H9 (cell line): ENCODE data around the gene CCDC93. TPM values are rescaled to one million over a fixed set of nuclear protein-coding genes. Genes with fewer than 3 reads are reported as not detected.

Source experiments
- DNase-seq: peaks from one replicate; pipeline ENCODE4 v3.0.0-alpha.2; 2017
- H2AFZ ChIP-seq: one replicate; pipeline ENCODE4 v1.6.1; 2013; ENCODE audit warnings: mild to moderate bottlenecking, low read length, control low read depth, moderate library complexity
- H2AK5ac ChIP-seq: 2 replicates; pipeline ENCODE4 v1.6.1; 2013; ENCODE audit warnings: low read length, control low read depth, mixed read lengths; ENCODE audit not compliant: insufficient read length
- H2BK120ac ChIP-seq: one replicate; pipeline ENCODE4 v1.6.1; 2013; ENCODE audit warnings: low read depth, mild to moderate bottlenecking, low read length, control low read depth, inconsistent platforms; ENCODE audit not compliant: poor library complexity, severe bottlenecking
- H2BK12ac ChIP-seq: 2 replicates; pipeline ENCODE4 v1.6.1; 2013; ENCODE audit warnings: low read length, control low read depth, mixed read lengths, low read depth; ENCODE audit not compliant: insufficient read length
- H2BK15ac ChIP-seq: 2 replicates; pipeline ENCODE4 v1.6.1; 2013; ENCODE audit warnings: low read depth, low read length, control low read depth
- H2BK20ac ChIP-seq: one replicate; pipeline ENCODE4 v1.6.1; 2013; ENCODE audit warnings: low read depth, mild to moderate bottlenecking, low read length, control low read depth, inconsistent platforms; ENCODE audit not compliant: poor library complexity, severe bottlenecking
- H2BK5ac ChIP-seq: 2 replicates; pipeline ENCODE4 v1.6.1; 2013; ENCODE audit warnings: low read length, control low read depth, mixed read lengths; ENCODE audit not compliant: insufficient read length
- H3K14ac ChIP-seq: 2 replicates; pipeline ENCODE4 v1.6.1; 2013; ENCODE audit warnings: low read length, control low read depth; ENCODE audit not compliant: insufficient read depth
- H3K18ac ChIP-seq: 2 replicates; pipeline ENCODE4 v1.6.1; 2013; ENCODE audit warnings: low read depth, mild to moderate bottlenecking, mixed read lengths, low read length, control low read depth; ENCODE audit not compliant: insufficient read length
- H3K23ac ChIP-seq: 2 replicates; pipeline ENCODE4 v1.6.1; 2013; ENCODE audit warnings: low read length, control low read depth, mixed read lengths, low read depth; ENCODE audit not compliant: insufficient read length
- H3K23me2 ChIP-seq: 2 replicates; pipeline ENCODE4 v1.6.1; 2013; ENCODE audit warnings: low read depth, mild to moderate bottlenecking, mixed read lengths, low read length, control low read depth; ENCODE audit not compliant: insufficient read length, poor library complexity, severe bottlenecking
- H3K27ac ChIP-seq: 2 replicates; pipeline ENCODE4 v1.5.1; 2013; ENCODE audit warnings: low read length, control low read depth, mixed read lengths, low read depth; ENCODE audit not compliant: insufficient read length
- H3K27me3 ChIP-seq: 2 replicates; pipeline ENCODE4 v1.6.1; 2013; ENCODE audit warnings: low read length, control low read depth, inconsistent platforms; ENCODE audit not compliant: insufficient read depth
- H3K4ac ChIP-seq: 2 replicates; pipeline ENCODE4 v1.6.1; 2013; ENCODE audit warnings: low read depth, mild to moderate bottlenecking, control low read depth, inconsistent platforms, low read length, moderate library complexity
- H3K4me1 ChIP-seq: 2 replicates; pipeline ENCODE4 v1.6.1; 2013; ENCODE audit warnings: low read length, control low read depth, inconsistent platforms; ENCODE audit not compliant: insufficient read depth
- H3K4me2 ChIP-seq: 2 replicates; pipeline ENCODE4 v1.6.1; 2013; ENCODE audit warnings: low read length, control low read depth, mixed read lengths; ENCODE audit not compliant: insufficient read length, insufficient read depth
- H3K56ac ChIP-seq: 2 replicates; pipeline ENCODE4 v1.6.1; 2013; ENCODE audit warnings: low read depth, mild to moderate bottlenecking, mixed read lengths, low read length, control low read depth; ENCODE audit not compliant: insufficient read length
- H3K79me1 ChIP-seq: 2 replicates; pipeline ENCODE4 v1.6.1; 2013; ENCODE audit warnings: low read depth, mild to moderate bottlenecking, moderate library complexity, low read length, control low read depth, inconsistent platforms; ENCODE audit not compliant: insufficient read depth, poor library complexity, severe bottlenecking
- H3K79me2 ChIP-seq: 2 replicates; pipeline ENCODE4 v1.6.1; 2013; ENCODE audit warnings: low read length, control low read depth, inconsistent platforms; ENCODE audit not compliant: insufficient read depth
- H3K9ac ChIP-seq: 2 replicates; pipeline ENCODE4 v1.6.1; 2013; ENCODE audit warnings: low read length, control low read depth, mixed read lengths; ENCODE audit not compliant: insufficient read length; ENCODE audit errors: extremely low read depth
- H3K9me3 ChIP-seq: one replicate; pipeline ENCODE4 v1.6.1; 2013; ENCODE audit warnings: low read depth, low read length, inconsistent platforms; ENCODE audit not compliant: control insufficient read depth
- H3T11ph ChIP-seq: one replicate; pipeline ENCODE4 v1.6.1; 2013; ENCODE audit warnings: mild to moderate bottlenecking, low read length, control low read depth, inconsistent platforms
- H4K20me1 ChIP-seq: one replicate; pipeline ENCODE4 v1.6.1; 2013; ENCODE audit not compliant: control insufficient read depth, insufficient read length, insufficient read depth
- H4K5ac ChIP-seq: 2 replicates; pipeline ENCODE4 v1.6.1; 2013; ENCODE audit warnings: low read depth, mild to moderate bottlenecking, mixed read lengths, low read length, control low read depth; ENCODE audit not compliant: insufficient read length
- H4K8ac ChIP-seq: replicated peaks from 2 replicates; pipeline ENCODE4 v1.6.1; 2013; ENCODE audit warnings: low read length, control low read depth, mixed read lengths, low read depth; ENCODE audit not compliant: insufficient read length
- H4K91ac ChIP-seq: 2 replicates; pipeline ENCODE4 v1.6.1; 2013; ENCODE audit warnings: low read depth, mild to moderate bottlenecking, moderate library complexity, mixed read lengths, low read length, control low read depth; ENCODE audit not compliant: insufficient read length
- H3K27ac Mint-ChIP-seq, 3 experiments: 2 replicates in 2 of 3; 3 replicates in 1 of 3; pipeline ENCODE4 v1.8.0; 2020 to 2021; ENCODE audit warnings: mixed read lengths in 3 of 3, mild to moderate bottlenecking in 1 of 3, moderate library complexity in 1 of 3
- H3K27me3 Mint-ChIP-seq: 2 replicates; pipeline ENCODE4 v1.8.0; 2021; ENCODE audit warnings: low read depth, mild to moderate bottlenecking, moderate library complexity, mixed read lengths
- H3K36me3 Mint-ChIP-seq, 3 experiments: 2 replicates in 2 of 3; 3 replicates in 1 of 3; pipeline ENCODE4 v1.8.0; 2020 to 2021; ENCODE audit warnings: low read depth in 3 of 3, mixed read lengths in 3 of 3; ENCODE audit not compliant: insufficient read depth in 1 of 3
- H3K4me1 Mint-ChIP-seq, 2 experiments: 2 replicates each; pipeline ENCODE4 v1.8.0; 2020; ENCODE audit warnings: mixed read lengths in 2 of 2
- H3K4me3 Mint-ChIP-seq, 2 experiments: 2 replicates in 1 of 2; 3 replicates in 1 of 2; pipeline ENCODE4 v1.8.0; 2020 to 2021; ENCODE audit warnings: mild to moderate bottlenecking in 2 of 2, mixed read lengths in 2 of 2, moderate library complexity in 1 of 2
- H3K9me3 Mint-ChIP-seq, 2 experiments: 2 replicates in 1 of 2; 3 replicates in 1 of 2; pipeline ENCODE4 v1.8.0; 2020; ENCODE audit warnings: mild to moderate bottlenecking in 2 of 2, mixed read lengths in 2 of 2, moderate library complexity in 1 of 2
- CTCF ChIP-seq: fragments of 200-600 bp; sonication (generic); conservative IDR thresholded peaks from 3 replicates; pipeline ENCODE4 v1.8.0; 2021; ENCODE audit warnings: antibody characterized with exemption, mild to moderate bottlenecking
- WGBS: extraction: QIAGEN DNeasy Blood & Tissue Kit; methylation state at CpG from one replicate; pipeline ENCODE4 v1.1.7; 2013; ENCODE audit warnings: missing lambda C conversion rate, low lambda C conversion rate, mixed read lengths; ENCODE audit not compliant: insufficient read length; ENCODE audit errors: extremely low coverage; 5-methylcytosine and 5-hydroxymethylcytosine counted together
- total RNA-seq: library from RNA; stranded (reverse); gene quantifications from 2 replicates; pipeline ENCODE4 v1.2.1, GENCODE V29; 2021

The CCDC93 gene
- total RNA-seq, 1 experiment from 2014 or later = 16.4 TPM

- Histone ChIP-seq H3K23me2 (no peaks in the 10 kb centered on the region), H2BK5ac (no peak overlapping the region), H3K4ac (no peak overlapping the region), H2AFZ (no peak overlapping the region), H2AK5ac (no peak overlapping the region), H3K4me2 (no peak overlapping the region), H3K56ac (no peak overlapping the region), H4K8ac (no peak overlapping the region), H3T11ph (no peak overlapping the region), H2BK12ac (no peak overlapping the region), H3K4me1 (no peaks in the 10 kb centered on the region), H3K23ac (no peak overlapping the region), H3K9me3 (no peaks in the 10 kb centered on the region), H3K18ac (no peak overlapping the region), H3K27ac (no peak overlapping the region), H3K9ac (no peak overlapping the region), H4K5ac (no peak overlapping the region), H3K79me2 (no peaks in the 10 kb centered on the region), H4K91ac (no peak overlapping the region), H2BK15ac (no peak overlapping the region), H3K27me3 (no peaks in the 10 kb centered on the region), H2BK20ac (no peak overlapping the region), H3K14ac (no peak overlapping the region), H3K79me1 (no peaks in the 10 kb centered on the region), H4K20me1 (no peaks in the 10 kb centered on the region), H2BK120ac (no peak overlapping the region)
- peaks cover 4% of the 10 kb centered on the region; the same call in 1 of the 2 replicates for H3K27me3 Mint-ChIP-seq
- TF ChIP-seq CTCF = no peak
- peaks cover 5 to 8% of the 10 kb centered on the region in 2 experiments for H3K4me1 Mint-ChIP-seq
- DNase-seq = no peak
- no peaks in the 10 kb centered on the region for H3K36me3 Mint-ChIP-seq
- no peak overlapping the region for H3K27ac Mint-ChIP-seq
- H3K4me3 Mint-ChIP-seq = no peak overlapping the region
- H3K9me3 Mint-ChIP-seq = no peaks in the 10 kb centered on the region
- no CpG with 5 or more reads among the region's 3 CpGs for WGBS
These were observed 36.5 kb upstream of the CCDC93 start for GRCh38 chr2:118050386-118050785.
